Nephron (organoid): ENCODE measurements around the gene MPZL1.

Experiments
- H3K27ac Mint-ChIP-seq, 3 experiments: 2 replicates each; pipeline ENCODE4 v1.8.0; 2020; ENCODE audit warnings: mixed read lengths in 3 of 3, mild to moderate bottlenecking in 2 of 3, moderate library complexity in 1 of 3
- H3K27me3 Mint-ChIP-seq: 2 replicates; pipeline ENCODE4 v1.8.0; 2021; ENCODE audit warnings: low read depth, mild to moderate bottlenecking, moderate library complexity, mixed read lengths
- H3K36me3 Mint-ChIP-seq: 2 replicates; pipeline ENCODE4 v1.8.0; 2020; ENCODE audit warnings: low read depth, mixed read lengths
- H3K4me1 Mint-ChIP-seq: 2 replicates; pipeline ENCODE4 v1.8.0; 2020; ENCODE audit warnings: mixed read lengths
- H3K4me3 Mint-ChIP-seq, 3 experiments: 2 replicates each; pipeline ENCODE4 v1.8.0; 2020; ENCODE audit warnings: mild to moderate bottlenecking in 3 of 3, mixed read lengths in 3 of 3, moderate library complexity in 2 of 3
- H3K9me3 Mint-ChIP-seq: 2 replicates; pipeline ENCODE4 v1.8.0; 2020; ENCODE audit warnings: mixed read lengths
- TF ChIP-seq, protein P1 (sequence below), 3 experiments: fragments of 200-600 bp; sonication (generic); IDR thresholded peaks; one replicate each; pipeline ENCODE4 v1.5.0; 2021; ENCODE audit warnings: antibody characterized with exemption in 3 of 3; ENCODE audit not compliant: unreplicated experiment in 3 of 3

Gene MPZL1

DNA sequence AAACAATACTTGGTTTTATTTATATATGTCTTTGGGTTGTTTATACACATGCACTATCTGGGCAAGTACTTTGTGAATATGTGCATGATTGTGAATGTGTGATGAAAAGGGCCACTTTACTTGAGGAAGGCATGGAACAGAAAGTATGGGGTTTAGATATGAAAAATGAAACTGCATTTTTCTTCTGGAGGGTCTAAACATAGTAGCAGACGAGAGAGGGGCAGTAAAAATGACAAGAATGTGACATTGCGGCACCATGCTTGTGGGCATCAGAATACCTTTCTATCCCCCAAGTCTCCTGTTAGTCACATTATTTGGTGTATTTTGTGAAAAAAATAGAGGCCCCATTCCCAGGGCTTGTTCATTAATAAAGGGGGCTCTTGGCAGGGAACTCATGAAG, 15.4 kb upstream of the MPZL1 start:
- Mint-ChIP-seq H3K9me3 (no peaks in the 10 kb centered on the region), H3K27ac (no peak overlapping the region), H3K27me3 (peaks cover 23% of the 10 kb centered on the region), H3K4me1 (peaks cover 5% of the 10 kb centered on the region), H3K36me3 (no peaks in the 10 kb centered on the region), H3K4me3 (no peak overlapping the region)
- TF ChIP-seq, protein P1, sequence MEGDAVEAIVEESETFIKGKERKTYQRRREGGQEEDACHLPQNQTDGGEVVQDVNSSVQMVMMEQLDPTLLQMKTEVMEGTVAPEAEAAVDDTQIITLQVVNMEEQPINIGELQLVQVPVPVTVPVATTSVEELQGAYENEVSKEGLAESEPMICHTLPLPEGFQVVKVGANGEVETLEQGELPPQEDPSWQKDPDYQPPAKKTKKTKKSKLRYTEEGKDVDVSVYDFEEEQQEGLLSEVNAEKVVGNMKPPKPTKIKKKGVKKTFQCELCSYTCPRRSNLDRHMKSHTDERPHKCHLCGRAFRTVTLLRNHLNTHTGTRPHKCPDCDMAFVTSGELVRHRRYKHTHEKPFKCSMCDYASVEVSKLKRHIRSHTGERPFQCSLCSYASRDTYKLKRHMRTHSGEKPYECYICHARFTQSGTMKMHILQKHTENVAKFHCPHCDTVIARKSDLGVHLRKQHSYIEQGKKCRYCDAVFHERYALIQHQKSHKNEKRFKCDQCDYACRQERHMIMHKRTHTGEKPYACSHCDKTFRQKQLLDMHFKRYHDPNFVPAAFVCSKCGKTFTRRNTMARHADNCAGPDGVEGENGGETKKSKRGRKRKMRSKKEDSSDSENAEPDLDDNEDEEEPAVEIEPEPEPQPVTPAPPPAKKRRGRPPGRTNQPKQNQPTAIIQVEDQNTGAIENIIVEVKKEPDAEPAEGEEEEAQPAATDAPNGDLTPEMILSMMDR (IDR thresholded peaks at IDR 0.05; ENCODE audit: unreplicated experiment in 3 of 3) = no peak

DNA sequence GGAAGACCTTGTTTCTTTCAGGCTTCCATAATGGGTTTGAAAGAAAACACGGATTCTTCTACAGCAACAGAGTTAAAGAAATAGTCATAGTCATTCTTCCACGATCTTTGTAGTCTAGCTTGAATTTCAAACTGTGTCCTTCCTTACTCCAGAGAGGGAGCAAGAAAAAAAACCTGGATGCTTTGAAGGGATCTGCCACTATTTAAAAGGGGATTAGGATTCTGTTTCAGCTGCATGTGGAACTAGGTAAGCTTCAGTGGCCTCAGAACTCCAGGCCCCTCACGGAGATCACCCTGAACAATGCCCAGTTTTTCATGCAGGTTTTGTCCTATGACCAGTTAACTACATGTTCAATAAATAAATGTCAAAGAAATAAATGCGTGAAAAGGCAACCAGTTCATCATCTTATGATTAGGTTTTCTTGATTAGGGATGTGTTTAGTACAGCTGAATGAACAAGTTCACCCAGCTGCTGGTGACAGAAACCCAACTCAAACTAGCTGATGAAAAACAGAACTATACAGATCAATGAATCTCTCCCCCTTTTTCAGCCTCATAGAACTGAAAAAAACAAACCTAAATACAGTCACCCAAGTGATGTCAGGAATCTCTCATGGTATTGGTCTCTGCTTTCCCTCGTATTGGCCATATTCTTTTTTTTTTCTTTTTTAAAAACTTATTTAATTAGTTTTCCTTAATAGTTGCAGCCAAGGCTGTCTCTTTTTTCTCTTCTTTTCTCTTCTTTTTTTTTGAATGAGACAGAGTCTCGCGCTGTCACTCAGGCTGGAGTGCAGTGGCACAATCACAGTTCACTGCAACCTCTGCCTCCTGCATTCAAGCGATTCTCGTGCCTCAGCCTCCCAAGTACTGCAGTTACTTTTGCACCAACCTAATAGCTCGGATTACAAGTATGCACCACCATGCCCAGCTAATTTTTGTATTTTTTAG, 14.6 kb upstream of the MPZL1 start:
- no peak overlapping the region for H3K4me3 Mint-ChIP-seq
- no peak overlapping the region for H3K27ac Mint-ChIP-seq
- peaks cover 28% of the 10 kb centered on the region for H3K27me3 Mint-ChIP-seq
- no peaks in the 10 kb centered on the region for H3K36me3 Mint-ChIP-seq
- TF ChIP-seq, protein P1 (IDR thresholded peaks at IDR 0.05; ENCODE audit: unreplicated experiment in 3 of 3) = no peak
- no peaks in the 10 kb centered on the region for H3K9me3 Mint-ChIP-seq
- H3K4me1 Mint-ChIP-seq = peaks cover 5% of the 10 kb centered on the region

DNA sequence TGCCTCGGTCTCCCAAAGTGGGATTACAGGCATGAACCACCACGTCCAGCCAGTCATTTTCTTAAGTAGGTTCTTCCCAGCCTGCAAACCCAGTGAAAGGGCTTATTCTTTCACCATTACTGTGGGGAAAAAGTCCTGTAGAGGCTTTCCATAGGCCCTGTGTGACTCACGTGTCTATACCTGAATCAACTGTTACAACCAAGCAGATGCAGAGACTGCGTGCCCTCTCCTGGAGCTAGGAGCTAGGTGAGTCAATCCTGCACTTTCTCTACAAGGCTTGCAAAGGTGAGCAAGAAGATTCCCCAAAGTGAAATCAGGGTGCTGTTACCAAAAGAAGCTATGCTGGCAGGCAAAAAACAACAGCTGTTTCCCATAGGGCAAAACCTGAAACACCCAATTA, 13.8 kb upstream of the MPZL1 start:
- H3K27ac Mint-ChIP-seq = no peak overlapping the region
- TF ChIP-seq, protein P1 (IDR thresholded peaks at IDR 0.05; ENCODE audit: unreplicated experiment in 3 of 3) = no peak
- H3K27me3 Mint-ChIP-seq = peaks cover 35% of the 10 kb centered on the region
- no peaks in the 10 kb centered on the region for H3K36me3 Mint-ChIP-seq
- no peaks in the 10 kb centered on the region for H3K9me3 Mint-ChIP-seq
- peaks cover 5% of the 10 kb centered on the region for H3K4me1 Mint-ChIP-seq
- no peak overlapping the region for H3K4me3 Mint-ChIP-seq

DNA sequence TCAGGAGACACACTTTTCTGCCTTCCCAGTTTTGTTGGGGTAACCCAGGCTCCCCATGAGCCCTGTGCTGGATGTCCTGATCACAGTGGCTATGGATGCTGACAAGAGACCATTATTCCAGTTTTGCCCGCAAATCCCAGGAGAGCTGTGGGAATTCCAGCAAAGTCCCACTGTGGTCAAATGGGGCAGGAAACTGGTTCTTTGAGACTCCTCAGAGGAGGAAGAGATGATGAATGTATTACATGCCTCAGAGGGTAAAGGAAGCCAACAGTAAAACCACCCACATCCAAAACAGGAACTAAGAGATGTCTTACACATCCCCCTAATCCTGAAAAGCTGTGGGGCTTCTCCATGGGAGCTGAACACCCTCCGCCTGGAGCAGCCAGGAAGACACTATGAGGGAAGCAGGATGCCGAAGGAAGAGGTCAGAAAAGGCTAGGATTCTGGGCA, 12.8 kb upstream of the MPZL1 start:
- Mint-ChIP-seq H3K4me1 (peaks cover 5% of the 10 kb centered on the region), H3K4me3 (peak overlapping the region in 1 of 3 experiments; percentile 47), H3K9me3 (no peaks in the 10 kb centered on the region), H3K36me3 (no peaks in the 10 kb centered on the region), H3K27me3 (peaks cover 33% of the 10 kb centered on the region), H3K27ac (no peak overlapping the region)
- TF ChIP-seq, protein P1 (IDR thresholded peaks at IDR 0.05; ENCODE audit: unreplicated experiment in 3 of 3) = no peak

DNA sequence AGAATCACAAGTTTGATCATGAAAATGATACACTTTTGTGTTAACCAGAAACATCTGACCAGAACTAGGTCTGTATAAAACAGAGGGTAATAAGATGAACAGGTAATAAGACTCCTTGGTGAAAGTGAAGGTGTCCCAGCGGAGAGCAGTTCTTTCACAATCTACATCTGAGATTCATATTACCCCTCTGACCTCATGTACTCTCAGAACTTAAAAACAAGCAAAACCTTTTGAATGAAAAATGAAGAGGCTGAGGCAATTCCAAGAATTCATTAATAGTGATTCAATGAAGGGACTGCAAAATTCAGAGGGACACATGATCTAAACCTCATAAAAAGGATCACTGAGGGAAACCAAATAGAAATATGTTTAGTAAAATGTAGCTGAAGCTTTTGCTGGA, 10.9 kb upstream of the MPZL1 start:
- TF ChIP-seq, protein P1 (IDR thresholded peaks at IDR 0.05; ENCODE audit: unreplicated experiment in 3 of 3) = no peak
- Mint-ChIP-seq H3K27me3 (peaks cover 22% of the 10 kb centered on the region), H3K36me3 (no peaks in the 10 kb centered on the region), H3K9me3 (no peaks in the 10 kb centered on the region), H3K27ac (no peak overlapping the region), H3K4me3 (peak overlapping the region in 1 of 3 experiments; percentile 22), H3K4me1 (peaks cover 5% of the 10 kb centered on the region)
